Measurements from ENCODE around the gene CAPN15.
"Not testable (repeated sequence)": the region's sequence is repeated elsewhere in the genome, so short reads cannot be mapped to it uniquely, and the experiment has no call there.

CAPN15 gene

DNA sequence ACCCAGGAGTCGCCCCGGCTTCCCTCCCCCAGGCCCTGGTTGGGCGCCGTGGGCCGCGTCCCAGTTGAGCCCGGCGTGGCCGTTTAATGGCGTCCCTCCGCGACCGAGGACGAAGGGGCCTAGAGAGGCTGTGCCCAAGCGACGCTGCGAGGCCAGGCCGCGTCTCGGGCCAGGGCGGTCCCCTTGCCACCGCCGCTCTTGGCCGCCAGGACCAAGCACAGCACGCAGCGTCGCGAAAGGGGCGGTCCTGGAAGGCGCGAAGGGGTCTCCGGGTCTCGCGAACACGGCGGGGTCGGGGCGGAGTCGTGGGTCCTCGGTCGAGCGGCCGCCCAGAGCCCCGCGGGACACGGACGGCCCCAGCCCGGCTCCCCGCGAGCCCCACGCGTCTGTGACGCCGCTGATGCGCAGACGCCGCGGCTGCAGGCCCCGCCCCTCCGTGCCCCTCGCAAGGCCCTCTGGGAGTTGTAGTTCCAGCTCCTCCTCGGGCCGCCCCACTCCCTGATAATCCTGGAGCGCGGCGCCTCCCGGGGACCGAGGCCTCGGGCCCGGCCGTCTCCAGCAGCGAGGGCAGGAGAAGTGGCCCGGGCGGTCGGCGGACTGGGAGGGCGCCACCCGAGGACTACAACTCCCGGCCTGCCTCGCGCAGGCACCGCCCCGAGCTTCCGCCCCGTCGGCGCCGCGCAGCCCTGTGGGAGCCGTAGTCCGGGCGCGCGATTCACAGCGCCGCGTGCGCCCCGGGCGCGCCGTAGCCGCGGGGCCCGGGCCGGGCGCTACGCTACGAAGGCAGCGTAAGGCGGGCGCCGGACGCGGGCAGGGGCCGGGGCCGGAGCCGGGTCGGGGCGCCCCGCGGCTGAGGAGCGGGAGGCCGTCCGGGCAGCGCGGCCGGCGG, at the start of gene CAPN15:
Gene CAPN15 (plus strand): TSS at position 698 of the 889 bp plus-strand sequence. CDS start 19,127 bp downstream, outside the sequence.
- FAIRE-seq: no peak

DNA sequence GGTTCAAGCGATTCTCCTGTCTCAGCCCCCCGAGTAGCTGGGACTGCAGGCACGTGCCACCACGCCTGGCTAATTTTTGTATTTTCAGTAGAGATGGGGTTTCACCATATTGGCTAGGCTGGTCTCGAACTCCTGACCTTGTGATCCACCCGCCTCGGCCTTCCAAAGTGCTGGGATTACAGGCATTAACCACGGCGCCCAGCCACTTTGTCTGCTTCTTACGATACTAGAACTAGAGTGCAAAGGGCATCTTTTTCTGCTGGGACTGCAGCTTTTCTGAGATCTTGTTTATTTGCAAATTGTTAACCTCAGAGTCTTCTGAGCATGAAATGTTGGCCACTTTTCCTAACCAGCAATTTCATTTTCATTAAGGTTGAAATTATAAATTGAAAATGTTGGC, 49.2 kb upstream of the CAPN15 start:
- FAIRE-seq: not testable (repeated sequence)

- FAIRE-seq: no peak
Measured at GRCh38 chr16:482468-483185, 44.9 kb upstream of the CAPN15 start.

DNA sequence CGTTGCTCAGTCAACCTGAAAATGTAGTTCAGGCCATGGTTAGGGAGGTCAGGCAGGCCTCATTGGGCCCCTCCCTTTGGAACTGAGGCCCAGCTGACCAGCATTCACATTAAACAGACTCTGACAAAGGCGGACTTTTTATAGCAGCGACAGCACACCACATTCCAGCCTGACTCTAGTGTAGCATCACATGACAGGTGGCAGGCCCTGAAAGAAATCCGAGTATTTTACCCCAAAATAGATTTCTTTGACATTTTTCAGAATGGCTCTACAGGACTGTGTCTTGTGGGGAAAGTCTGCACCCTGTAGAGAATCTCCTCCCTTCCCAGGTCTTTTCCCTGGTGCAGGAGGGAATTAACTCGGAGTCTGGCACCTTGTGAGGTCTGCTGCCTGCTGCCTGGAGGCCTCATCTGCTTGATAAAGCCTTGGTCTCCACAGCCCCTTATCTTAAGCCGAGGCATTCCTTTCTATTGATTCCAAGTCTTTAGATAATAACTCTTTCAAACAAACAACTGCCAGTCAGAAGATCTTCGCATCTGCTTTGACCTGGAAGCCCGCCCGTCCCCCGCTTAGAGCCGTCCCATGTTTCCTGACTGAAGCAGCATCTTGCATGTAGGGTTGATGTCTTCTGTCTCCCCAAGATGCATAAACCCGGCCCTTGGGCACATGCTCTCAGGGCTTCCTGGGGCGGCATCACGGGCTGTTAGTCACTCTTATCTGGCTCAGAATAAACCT, 44.0 kb upstream of the CAPN15 start:
- no peak for FAIRE-seq

- no peak for FAIRE-seq
Measured at GRCh38 chr16:489606-490005, 37.9 kb upstream of the CAPN15 start.

DNA sequence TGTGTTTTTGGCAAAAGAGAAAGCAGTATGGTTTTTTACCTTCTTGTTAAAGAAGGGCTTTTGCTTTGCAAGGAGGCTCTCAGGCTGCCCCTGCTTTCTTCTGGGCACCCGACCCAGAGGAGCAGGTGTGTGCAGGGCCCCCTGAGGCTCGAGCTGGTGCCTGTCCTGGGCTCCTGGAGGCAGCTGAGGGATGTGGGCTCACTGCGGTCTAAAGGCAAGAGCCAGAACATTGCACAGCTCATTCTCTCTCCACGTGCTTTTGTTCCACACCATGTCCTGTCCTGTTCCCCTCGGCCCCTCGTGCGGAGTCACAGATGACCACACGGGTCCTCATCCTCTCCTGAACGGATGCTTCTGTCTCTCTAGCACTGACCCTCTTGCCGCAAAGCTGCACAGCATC, 36.7 kb upstream of the CAPN15 start:
- FAIRE-seq: no peak

GRCh38 chr16:491220-491919, 36.1 kb upstream of the CAPN15 start:
- FAIRE-seq: no peak

DNA sequence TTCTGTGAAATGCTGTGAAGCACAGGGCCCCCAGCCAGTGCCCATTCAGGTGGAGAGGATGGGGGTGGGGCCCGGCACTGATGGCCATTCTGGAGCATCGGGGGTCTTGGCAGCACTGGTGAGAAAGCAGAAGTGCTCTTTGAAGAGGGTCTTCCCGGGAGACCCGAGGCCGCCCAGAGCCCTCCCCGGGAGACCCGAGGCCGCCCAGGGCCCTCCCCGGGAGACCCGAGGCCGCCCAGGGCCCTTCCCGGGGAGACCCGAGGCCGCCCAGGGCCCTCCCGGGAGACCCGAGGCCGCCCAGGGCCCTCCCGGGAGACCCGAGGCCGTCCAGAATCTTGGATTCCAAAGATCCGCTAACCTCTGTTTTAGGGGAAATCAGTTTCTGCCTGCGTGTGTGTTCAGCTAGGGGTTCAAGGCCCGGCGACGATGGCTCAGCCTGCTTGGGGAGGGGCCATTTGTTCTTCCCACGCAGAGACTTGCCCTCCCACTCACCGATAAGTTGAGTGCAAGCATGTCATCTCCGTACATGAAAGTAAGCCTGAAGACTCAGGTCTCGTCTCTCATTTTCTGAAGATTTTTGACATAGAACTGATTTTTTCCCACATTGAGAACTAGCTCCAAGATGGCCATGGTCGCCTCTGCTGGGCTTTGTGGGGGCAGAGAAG, 35.2 kb upstream of the CAPN15 start:
- no peak for FAIRE-seq

GRCh38 chr16:494676-495075, 32.8 kb upstream of the CAPN15 start:
- not testable (repeated sequence) for FAIRE-seq

DNA sequence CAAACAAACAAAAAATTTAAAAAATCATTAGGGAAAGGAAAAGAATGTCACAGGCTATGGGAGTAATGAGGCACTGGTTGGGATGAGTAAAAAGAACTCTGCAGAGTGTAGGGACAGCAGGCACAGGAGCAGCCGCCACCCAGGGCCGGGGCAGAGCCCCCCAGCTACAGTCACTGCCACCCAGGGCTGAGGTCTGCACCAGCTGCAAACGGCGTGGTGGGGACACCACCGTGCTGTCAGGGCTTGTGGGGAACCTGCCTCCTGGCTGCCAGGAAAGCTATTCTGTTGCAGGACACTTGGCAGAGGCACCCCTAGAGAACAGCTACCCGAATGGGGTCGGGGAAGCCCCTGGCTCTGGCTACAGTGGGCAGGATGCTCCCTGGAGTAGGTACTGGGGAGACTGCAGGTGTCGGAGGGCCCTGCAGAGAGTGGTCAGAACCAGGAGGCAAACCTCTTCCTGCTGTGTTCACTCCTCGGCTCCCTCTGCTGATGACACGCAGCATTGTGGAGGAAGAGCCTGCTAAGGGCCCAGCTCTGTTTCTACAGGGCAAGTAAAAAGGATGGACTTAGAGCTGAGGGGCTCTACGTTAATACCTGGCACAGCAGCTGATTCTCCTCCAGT, 32.3 kb upstream of the CAPN15 start:
- no peak for FAIRE-seq

GRCh38 chr16:496097-496886, 31.2 kb upstream of the CAPN15 start:
- FAIRE-seq: no peak

DNA sequence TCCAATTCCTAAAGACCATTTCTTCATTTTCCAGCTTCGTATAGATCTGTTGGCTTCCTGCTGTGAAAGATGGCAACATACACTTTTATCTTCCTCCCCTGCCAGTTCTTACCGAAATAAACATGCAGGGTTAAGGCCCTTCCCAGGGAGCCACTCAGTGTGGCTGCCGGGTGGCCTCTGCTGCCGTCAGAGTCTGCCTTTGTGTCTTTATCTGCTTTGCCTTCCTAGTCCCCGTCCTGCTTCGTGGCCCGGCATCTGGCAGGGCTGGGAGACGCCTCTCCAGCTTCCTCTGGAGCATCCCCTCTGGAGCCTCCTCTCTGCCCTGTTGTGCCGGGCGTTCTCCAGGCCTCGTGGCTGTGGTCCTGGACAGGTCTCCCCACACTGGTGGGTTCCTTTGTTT, 30.3 kb upstream of the CAPN15 start:
- FAIRE-seq: no peak

DNA sequence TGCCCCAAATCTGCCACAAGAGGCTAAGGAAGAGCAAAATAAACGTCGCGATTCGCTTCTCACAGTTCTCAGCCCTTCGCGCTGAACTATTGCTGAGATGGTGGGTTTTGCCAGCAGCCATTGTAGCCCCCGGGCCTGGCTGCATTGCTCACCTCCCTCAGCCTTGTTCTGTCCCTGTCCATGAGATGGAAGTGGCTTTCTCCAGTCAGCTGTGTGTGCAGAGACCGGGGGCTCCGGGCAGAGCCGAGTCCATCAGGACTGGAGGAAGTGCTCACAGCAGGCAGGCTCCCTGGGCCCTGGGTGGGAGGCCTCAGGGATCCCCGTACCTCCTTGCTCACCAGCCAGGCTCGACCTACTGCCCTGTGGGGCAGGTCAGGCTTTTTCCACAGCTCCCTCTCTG, 27.6 kb upstream of the CAPN15 start:
- no peak for FAIRE-seq

DNA sequence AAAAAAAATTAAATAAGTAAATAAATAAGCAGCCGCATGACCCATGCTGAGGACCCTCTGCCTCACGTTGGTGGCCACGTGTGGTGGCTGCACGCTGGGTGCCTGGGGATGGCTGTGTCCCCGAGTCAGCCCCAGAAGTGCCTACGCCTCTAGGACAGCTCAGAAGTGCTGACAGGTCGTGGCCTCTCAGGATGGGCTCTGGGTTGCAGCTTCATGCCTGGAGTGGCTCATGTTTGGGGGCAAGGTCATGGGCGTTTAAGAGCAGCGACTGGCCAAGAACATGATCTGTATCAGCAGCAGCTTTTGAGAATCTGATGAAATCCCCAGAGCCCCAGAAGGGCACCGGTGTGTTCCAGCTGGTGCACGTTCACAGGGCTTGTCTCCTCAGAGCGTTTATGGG, 26.8 kb upstream of the CAPN15 start:
- FAIRE-seq: no peak

GRCh38 chr16:502179-502943, 25.2 kb upstream of the CAPN15 start:
- no peak for FAIRE-seq

- no peak for FAIRE-seq
Measured at GRCh38 chr16:503150-504071, 24.1 kb upstream of the CAPN15 start.

DNA sequence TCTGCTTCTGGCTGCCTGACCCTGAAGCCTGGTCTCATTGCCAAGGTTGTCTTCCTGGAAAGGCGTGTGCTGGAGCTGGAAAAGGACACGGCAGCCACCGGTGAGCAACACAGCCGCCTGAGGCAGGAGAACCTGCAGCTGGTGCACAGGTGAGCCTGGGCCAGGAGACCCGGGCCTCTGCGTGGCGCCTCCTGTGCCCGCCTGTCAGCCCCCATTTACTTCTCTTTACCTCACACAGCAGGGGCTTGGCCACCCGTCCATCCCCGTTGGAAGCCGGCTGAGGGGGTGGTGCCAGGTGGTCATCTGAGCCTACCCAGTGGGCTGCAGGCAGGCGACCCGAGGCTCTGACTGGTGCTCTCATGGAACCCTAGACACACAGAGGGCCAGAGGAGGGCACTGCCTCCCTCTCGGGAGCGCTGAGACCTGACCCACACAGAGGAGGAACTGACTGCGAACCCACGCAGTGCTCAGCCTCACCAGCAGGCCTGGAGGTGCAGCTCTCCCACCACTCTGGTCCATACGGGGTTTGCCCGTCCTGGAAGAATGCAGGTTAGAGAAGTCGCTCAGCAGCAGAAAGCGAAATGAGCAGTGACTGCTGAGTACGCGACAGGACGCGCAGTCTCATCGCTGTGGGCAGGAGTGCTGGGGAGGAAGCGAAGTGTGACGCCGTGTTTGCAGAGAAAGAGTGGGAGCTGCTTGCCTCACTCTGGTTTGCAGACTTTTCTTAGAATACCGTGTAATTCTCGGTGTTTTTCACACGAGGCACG, 21.9 kb upstream of the CAPN15 start:
- no peak for FAIRE-seq

DNA sequence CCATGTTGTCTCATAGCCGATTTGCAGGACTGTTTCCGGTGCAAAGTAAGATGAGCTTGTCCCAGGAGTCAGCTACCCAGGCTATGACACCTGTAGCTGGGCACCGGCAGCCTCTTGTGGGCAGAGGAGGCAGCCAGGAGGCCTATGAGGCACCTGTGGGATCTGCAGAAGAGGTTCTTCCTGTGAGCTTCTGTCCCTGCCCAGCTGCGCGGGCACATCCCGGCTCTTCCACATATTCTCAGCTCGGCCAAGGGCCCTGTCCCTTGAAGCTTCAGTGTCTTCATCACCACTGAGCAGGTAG, 21.3 kb upstream of the CAPN15 start:
- FAIRE-seq: no peak

Measured in G401.6 (cell line).